Gastrocnemius medialis (tissue), 4 donors: Measurements from ENCODE around the gene GXYLT1. TPM values are rescaled to one million over a fixed set of nuclear protein-coding genes. Genes with fewer than 3 reads are reported as not detected.

Source experiments
- ATAC-seq, 2 donors: fragments of 150-250 bp; one replicate each; pipeline ENCODE4 v1.9.1; 2016
- DNase-seq, 2 donors: peaks; one replicate each; pipeline ENCODE4 v3.0.0-alpha.2; 2019
- H3K27ac ChIP-seq, 4 donors: fragments of 200-600 bp; sonication (generic); 1 replicate in 1 of 4; 2 replicates in 3 of 4; pipeline ENCODE4 v1.5.1; 2016 to 2018; ENCODE audit warnings: mild to moderate bottlenecking in 2 of 4, moderate library complexity in 1 of 4
- H3K27me3 ChIP-seq, 3 donors: fragments of 200-600 bp; sonication (generic) in 2 of 3; 1 replicate in 1 of 3; 2 replicates in 2 of 3; pipeline versions ENCODE4 v1.5.1 to v1.6.0; 2016 to 2019; ENCODE audit warnings: mild to moderate bottlenecking in 1 of 3, moderate library complexity in 1 of 3
- H3K36me3 ChIP-seq, 2 donors: fragments of 200-600 bp; sonication (generic) in 1 of 2; one replicate each; pipeline ENCODE4 v1.5.1; 2017 to 2018
- H3K4me1 ChIP-seq, 2 donors: fragments of 200-600 bp; sonication (generic) in 1 of 2; one replicate each; pipeline ENCODE4 v1.5.1; 2016 to 2017; ENCODE audit warnings: mild to moderate bottlenecking in 2 of 2
- H3K4me3 ChIP-seq, 4 donors: fragments of 200-600 bp; sonication (generic) in 3 of 4; 1 replicate in 1 of 4; 2 replicates in 3 of 4; pipeline ENCODE4 v1.5.1; 2016 to 2019; ENCODE audit warnings: mild to moderate bottlenecking in 2 of 4
- H3K9me3 ChIP-seq, 3 donors: fragments of 200-600 bp; sonication (generic) in 2 of 3; 1 replicate in 1 of 3; 2 replicates in 2 of 3; pipeline ENCODE4 v1.5.1; 2016 to 2019
- POLR2A ChIP-seq, 2 donors: fragments of 450-650 bp; IDR thresholded peaks; one replicate each; pipeline ENCODE4 v1.6.1; 2017; ENCODE audit warnings: antibody characterized with exemption in 2 of 2, mild to moderate bottlenecking in 2 of 2, moderate library complexity in 2 of 2
- in situ Hi-C, 4 donors: fragments of 200-750 bp; cut with MboI; loops; one replicate each; pipeline versions ENCODE4 v1.15.0 to v1.8.0; 2017; ENCODE audit warnings: low sequenced_read_pairs in 4 of 4
- intact Hi-C: fragments of 100-400 bp; cut with DNase I; formaldehyde crosslinking; loops from one replicate; pipeline ENCODE4 v1.15.1; 2023; ENCODE audit warnings: low total_unique reads
- total RNA-seq, 4 donors: library from RNA; depleted of rRNA; stranded (reverse); fragments of >200 nt; gene quantifications; one replicate each; pipeline versions ENCODE4 v1.1.0 to v1.2.3, GENCODE V29; 2016
- TF ChIP-seq, protein P1 (sequence below), 5 experiments: fragments of 450-650 bp in 3 of 5; fragments of 200-600 bp in 2 of 5; sonication (generic) in 2 of 5; IDR thresholded peaks in 4 of 5; conservative IDR thresholded peaks in 1 of 5; 1 replicate in 4 of 5; 2 replicates in 1 of 5; pipeline ENCODE4 v1.5.1; 2016 to 2019; ENCODE audit warnings: antibody characterized with exemption in 5 of 5, mild to moderate bottlenecking in 3 of 5, moderate library complexity in 3 of 5

The GXYLT1 gene
- total RNA-seq, 4 donors from 2014 or later = 4.4 to 5.5 (median 5.0) TPM

DNA sequence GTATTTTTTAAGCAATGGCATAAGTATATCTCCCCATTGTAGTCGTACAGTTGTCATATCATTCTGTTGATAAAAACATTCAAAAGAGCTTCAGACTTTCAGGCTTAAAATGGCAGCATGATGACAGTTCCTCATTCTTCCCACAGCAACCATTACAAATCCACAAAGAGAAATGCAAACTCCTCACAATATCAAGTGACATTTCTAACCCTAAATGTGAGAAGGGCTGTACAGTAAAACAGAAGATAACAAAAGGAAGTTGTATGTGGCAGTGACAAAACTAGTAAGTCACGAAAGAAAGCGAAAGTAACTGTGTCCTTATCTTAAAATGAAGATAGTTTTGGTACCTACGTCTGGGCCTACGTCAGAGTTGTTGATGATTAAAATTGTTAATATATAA lies 46.7 kb downstream of the GXYLT1 start:
- DNase-seq (no peak), ATAC-seq (no peak)
- no peaks in the 10 kb centered on the region for H3K36me3 ChIP-seq
- in situ Hi-C loops = no loop called here
- no peak overlapping the region for H3K27ac ChIP-seq
- H3K4me3 ChIP-seq = no peak overlapping the region
- TF ChIP-seq, protein P1, sequence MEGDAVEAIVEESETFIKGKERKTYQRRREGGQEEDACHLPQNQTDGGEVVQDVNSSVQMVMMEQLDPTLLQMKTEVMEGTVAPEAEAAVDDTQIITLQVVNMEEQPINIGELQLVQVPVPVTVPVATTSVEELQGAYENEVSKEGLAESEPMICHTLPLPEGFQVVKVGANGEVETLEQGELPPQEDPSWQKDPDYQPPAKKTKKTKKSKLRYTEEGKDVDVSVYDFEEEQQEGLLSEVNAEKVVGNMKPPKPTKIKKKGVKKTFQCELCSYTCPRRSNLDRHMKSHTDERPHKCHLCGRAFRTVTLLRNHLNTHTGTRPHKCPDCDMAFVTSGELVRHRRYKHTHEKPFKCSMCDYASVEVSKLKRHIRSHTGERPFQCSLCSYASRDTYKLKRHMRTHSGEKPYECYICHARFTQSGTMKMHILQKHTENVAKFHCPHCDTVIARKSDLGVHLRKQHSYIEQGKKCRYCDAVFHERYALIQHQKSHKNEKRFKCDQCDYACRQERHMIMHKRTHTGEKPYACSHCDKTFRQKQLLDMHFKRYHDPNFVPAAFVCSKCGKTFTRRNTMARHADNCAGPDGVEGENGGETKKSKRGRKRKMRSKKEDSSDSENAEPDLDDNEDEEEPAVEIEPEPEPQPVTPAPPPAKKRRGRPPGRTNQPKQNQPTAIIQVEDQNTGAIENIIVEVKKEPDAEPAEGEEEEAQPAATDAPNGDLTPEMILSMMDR (IDR thresholded peaks at IDR 0.05 in 4 of 5, conservative IDR thresholded peaks at IDR 0.05 in 1 of 5) = no peak
- TF ChIP-seq POLR2A (IDR thresholded peaks at IDR 0.05) = no peak
- intact Hi-C loops = no loop called here
- peaks cover 0 to 4% of the 10 kb centered on the region in 2 donors for H3K4me1 ChIP-seq
- H3K27me3 ChIP-seq = no peaks in the 10 kb centered on the region
- no peaks in the 10 kb centered on the region for H3K9me3 ChIP-seq

GRCh38 chr12:42094277-42094676 lies 50.4 kb downstream of the GXYLT1 start:
- H3K4me3 ChIP-seq = no peak overlapping the region
- intact Hi-C loops (no loop called here), in situ Hi-C loops (no loop called here)
- no peaks in the 10 kb centered on the region for H3K9me3 ChIP-seq
- no peaks in the 10 kb centered on the region for H3K4me1 ChIP-seq
- TF ChIP-seq, protein P1 (IDR thresholded peaks at IDR 0.05 in 4 of 5, conservative IDR thresholded peaks at IDR 0.05 in 1 of 5) = no peak
- no peak for TF ChIP-seq POLR2A (IDR thresholded peaks at IDR 0.05)
- H3K27me3 ChIP-seq = no peaks in the 10 kb centered on the region
- DNase-seq (no peak), ATAC-seq (peak in 1 of 2 donors; percentile 55)
- H3K27ac ChIP-seq = no peak overlapping the region
- no peaks in the 10 kb centered on the region for H3K36me3 ChIP-seq

GRCh38 chr12:42091769-42092168 lies 52.9 kb downstream of the GXYLT1 start:
- ATAC-seq = no peak
- Histone ChIP-seq H3K4me3 (no peak overlapping the region), H3K9me3 (no peaks in the 10 kb centered on the region), H3K27me3 (no peaks in the 10 kb centered on the region), H3K36me3 (peaks cover 0 to 2% of the 10 kb centered on the region in 2 donors), H3K4me1 (no peaks in the 10 kb centered on the region), H3K27ac (no peak overlapping the region)
- DNase-seq = no peak
- TF ChIP-seq, protein P1 (IDR thresholded peaks at IDR 0.05 in 4 of 5, conservative IDR thresholded peaks at IDR 0.05 in 1 of 5) = no peak
- TF ChIP-seq POLR2A (IDR thresholded peaks at IDR 0.05) = no peak
- in situ Hi-C loops = no loop called here
- intact Hi-C loops = no loop called here

DNA sequence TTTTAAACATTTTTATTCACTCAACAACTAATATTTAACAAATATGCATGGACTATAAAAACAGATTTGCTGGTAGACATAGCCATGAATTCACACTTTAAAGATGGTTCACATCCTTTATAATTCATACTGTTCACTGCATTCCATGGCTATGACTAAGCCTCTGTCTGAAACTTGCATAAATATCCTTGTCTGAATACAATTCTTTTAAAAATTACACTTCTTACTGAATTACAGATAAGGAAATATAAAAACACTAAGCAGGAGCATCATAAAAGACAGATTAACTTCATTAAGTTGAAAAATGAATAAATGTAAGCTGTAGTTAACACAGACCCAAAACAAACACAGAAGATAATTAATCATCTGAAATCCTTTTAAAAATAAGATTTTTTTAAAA lies 53.8 kb downstream of the GXYLT1 start:
- ATAC-seq = no peak
- in situ Hi-C loops = no loop called here

More for the DNA sequence above, 53.8 kb downstream of the GXYLT1 start:
- TF ChIP-seq, protein P1 (IDR thresholded peaks at IDR 0.05 in 4 of 5, conservative IDR thresholded peaks at IDR 0.05 in 1 of 5) = no peak
- TF ChIP-seq POLR2A (IDR thresholded peaks at IDR 0.05) = no peak
- H3K4me1 ChIP-seq = peaks cover 2 to 5% of the 10 kb centered on the region in 2 donors
- no peak overlapping the region for H3K4me3 ChIP-seq
- H3K36me3 ChIP-seq = peaks cover 0 to 5% of the 10 kb centered on the region in 2 donors
- H3K27ac ChIP-seq = no peak overlapping the region
- H3K27me3 ChIP-seq = no peaks in the 10 kb centered on the region
- intact Hi-C loops = no loop called here
- H3K9me3 ChIP-seq = no peaks in the 10 kb centered on the region
- DNase-seq = no peak
